MCF 10A (cell line): Measurements from ENCODE around the gene ZNF627. TPM values are rescaled to one million over a fixed set of nuclear protein-coding genes. Genes with fewer than 3 reads are reported as not detected.
A peak's percentile ranks its signal among the peaks of the same experiment; 100 is the strongest.
"Not testable (repeated sequence)": the region's sequence is repeated elsewhere in the genome, so short reads cannot be mapped to it uniquely, and the experiment has no call there.

Experiments used
- BruUV-seq: library from RNA; stranded (reverse); fragments of 400-500 nt; replicated peaks from 2 replicates; lab custom pipeline; 2021; lab: Mats Ljungman, UMichigan
- CTCF ChIA-PET: fragments of 300-600 bp; sonication (Branson Sonifier 250); formaldehyde crosslinking; extraction: SDS; loops from one replicate; lab custom pipeline; 2021; ENCODE audit warnings: antibody characterized with exemption, inconsistent platforms; lab: Yijun Ruan, JAX
- POLR2A ChIA-PET: fragments of 300-600, 350-650 bp; sonication (Branson Sonifier 250); formaldehyde crosslinking; extraction: SDS; loops from one replicate; lab custom pipeline; 2020; ENCODE audit warnings: antibody characterized with exemption, inconsistent platforms; lab: Yijun Ruan, JAX
- DNase-seq: peaks from one replicate; pipeline ENCODE4 v3.0.0-alpha.2; 2018; ENCODE audit not compliant: unreplicated experiment
- H3K27ac Mint-ChIP-seq: one replicate; pipeline ENCODE4 v1.8.0; 2022; ENCODE audit warnings: mild to moderate bottlenecking, low read depth, mixed read lengths; ENCODE audit not compliant: unreplicated experiment
- H3K27me3 Mint-ChIP-seq: one replicate; pipeline ENCODE4 v1.8.0; 2022; ENCODE audit warnings: mixed read lengths; ENCODE audit not compliant: insufficient read depth, unreplicated experiment
- H3K36me3 Mint-ChIP-seq: one replicate; pipeline ENCODE4 v1.8.0; 2022; ENCODE audit warnings: mild to moderate bottlenecking, moderate library complexity, mixed read lengths; ENCODE audit not compliant: insufficient read depth, unreplicated experiment
- H3K4me1 Mint-ChIP-seq: one replicate; pipeline ENCODE4 v1.8.0; 2022; ENCODE audit warnings: mixed read lengths; ENCODE audit not compliant: insufficient read depth, unreplicated experiment
- H3K4me3 Mint-ChIP-seq: one replicate; pipeline ENCODE4 v1.8.0; 2022; ENCODE audit warnings: mild to moderate bottlenecking, moderate library complexity, mixed read lengths; ENCODE audit not compliant: unreplicated experiment
- H3K9me3 Mint-ChIP-seq: one replicate; pipeline ENCODE4 v1.8.0; 2022; ENCODE audit warnings: mixed read lengths; ENCODE audit not compliant: unreplicated experiment
- intact Hi-C: fragments of 100-400 bp; cut with micrococcal nuclease; formaldehyde crosslinking; loops from 2 replicates; pipeline ENCODE4 v1.14.1; 2022
- total RNA-seq: library from RNA; stranded (reverse); gene quantifications from 2 replicates; pipeline ENCODE4 v1.2.3, GENCODE V29; 2022
- TF ChIP-seq, protein P1 (sequence below): fragments of 200-600 bp; IDR thresholded peaks from one replicate; pipeline ENCODE4 v1.8.0; 2022; ENCODE audit warnings: antibody characterized with exemption, mild to moderate bottlenecking; ENCODE audit not compliant: unreplicated experiment

Gene ZNF627
- total RNA-seq, 1 experiment from 2014 or later, result 8.7 TPM

DNA sequence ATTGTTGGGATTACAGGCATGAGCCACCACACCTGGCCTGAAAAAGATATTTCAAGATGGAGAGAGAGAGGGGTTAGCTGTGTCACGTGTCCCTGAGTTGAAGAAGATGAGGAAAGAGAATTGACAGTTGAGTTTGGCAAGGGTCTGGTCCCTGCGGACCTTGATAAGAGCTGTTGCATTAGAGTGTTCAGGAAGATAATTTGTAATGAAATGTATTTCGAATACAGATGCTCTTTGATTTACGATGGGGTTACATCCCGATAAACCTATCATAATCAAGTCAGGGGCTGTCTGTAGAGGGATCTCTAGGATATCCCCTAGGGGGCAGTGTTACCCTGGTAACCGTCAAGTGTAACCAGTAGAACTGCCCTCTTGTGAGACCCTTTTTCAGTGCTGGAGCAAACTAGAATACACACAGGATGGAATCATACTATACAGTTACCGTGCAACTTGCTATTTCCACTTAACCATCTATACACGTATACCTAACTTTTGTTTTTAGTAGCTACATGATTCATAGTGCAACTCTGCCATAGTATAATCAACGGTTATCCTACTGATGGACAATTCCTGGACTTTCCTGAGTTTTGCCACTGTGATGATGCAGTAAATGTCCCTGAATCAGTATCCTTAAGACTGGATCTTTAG is 36.8 kb upstream of the ZNF627 start:
- POLR2A ChIA-PET, result interaction anchor here (0.8 kb wide), 1 partner anchor 32 kb away, joined by 4 read pairs; the partner anchor contains the start of gene ECSIT
- intact Hi-C loops, result loop anchor here (1.0 kb wide), 1 partner anchor 27 kb away; no protein-coding TSS in a partner anchor
- CTCF ChIA-PET, result interaction anchor here (0.5 to 1.3 kb wide), 17 partner anchors 10 to 1030 kb away, joined by 3 to 8 read pairs (median 4); partner anchors contain the start of gene EPOR
- DNase-seq, result peak; percentile 79
- Mint-ChIP-seq H3K36me3 (peaks cover 10% of the 10 kb centered on the region), H3K4me1 (peaks cover 20% of the 10 kb centered on the region), H3K9me3 (no peaks in the 10 kb centered on the region), H3K27me3 (no peaks in the 10 kb centered on the region), H3K27ac (no peak overlapping the region), H3K4me3 (peak overlapping the region; percentile 94)
- TF ChIP-seq, protein P1, sequence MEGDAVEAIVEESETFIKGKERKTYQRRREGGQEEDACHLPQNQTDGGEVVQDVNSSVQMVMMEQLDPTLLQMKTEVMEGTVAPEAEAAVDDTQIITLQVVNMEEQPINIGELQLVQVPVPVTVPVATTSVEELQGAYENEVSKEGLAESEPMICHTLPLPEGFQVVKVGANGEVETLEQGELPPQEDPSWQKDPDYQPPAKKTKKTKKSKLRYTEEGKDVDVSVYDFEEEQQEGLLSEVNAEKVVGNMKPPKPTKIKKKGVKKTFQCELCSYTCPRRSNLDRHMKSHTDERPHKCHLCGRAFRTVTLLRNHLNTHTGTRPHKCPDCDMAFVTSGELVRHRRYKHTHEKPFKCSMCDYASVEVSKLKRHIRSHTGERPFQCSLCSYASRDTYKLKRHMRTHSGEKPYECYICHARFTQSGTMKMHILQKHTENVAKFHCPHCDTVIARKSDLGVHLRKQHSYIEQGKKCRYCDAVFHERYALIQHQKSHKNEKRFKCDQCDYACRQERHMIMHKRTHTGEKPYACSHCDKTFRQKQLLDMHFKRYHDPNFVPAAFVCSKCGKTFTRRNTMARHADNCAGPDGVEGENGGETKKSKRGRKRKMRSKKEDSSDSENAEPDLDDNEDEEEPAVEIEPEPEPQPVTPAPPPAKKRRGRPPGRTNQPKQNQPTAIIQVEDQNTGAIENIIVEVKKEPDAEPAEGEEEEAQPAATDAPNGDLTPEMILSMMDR, result peak; percentile 61
- BruUV-seq, result no TSS peak

DNA sequence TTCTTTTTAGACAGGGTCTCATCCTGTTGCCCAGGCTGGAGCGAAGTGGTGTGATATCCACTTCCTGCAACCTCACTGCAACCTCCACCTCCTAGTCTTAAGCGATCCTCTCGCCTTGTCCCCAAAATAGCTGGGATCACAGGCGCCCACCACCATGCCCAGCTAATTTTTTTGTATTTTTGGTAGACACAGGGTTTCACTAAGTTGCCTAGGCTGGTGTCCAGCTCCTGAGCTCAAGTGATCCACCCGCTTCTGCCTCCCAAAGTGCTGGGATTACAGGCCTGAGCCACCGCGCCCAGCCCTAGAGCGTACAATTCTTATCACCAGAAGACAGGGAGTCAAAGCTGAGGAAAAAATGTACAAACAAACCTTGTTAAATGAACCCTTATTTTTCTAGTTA is 33.8 kb upstream of the ZNF627 start:
- CTCF ChIA-PET, result interaction anchor here (0.6 to 2.3 kb wide), 2 partner anchors 25 to 229 kb away, joined by 3 to 9 read pairs; no protein-coding TSS in a partner anchor
- H3K4me1 Mint-ChIP-seq, result peaks cover 6% of the 10 kb centered on the region
- intact Hi-C loops, result no loop called here
- no peaks in the 10 kb centered on the region for H3K36me3 Mint-ChIP-seq
- H3K9me3 Mint-ChIP-seq, result no peaks in the 10 kb centered on the region
- no TSS peak for BruUV-seq
- no peaks in the 10 kb centered on the region for H3K27me3 Mint-ChIP-seq
- no peak overlapping the region for H3K27ac Mint-ChIP-seq
- POLR2A ChIA-PET, result interaction anchor here (0.6 to 1.0 kb wide), 2 partner anchors 9 to 132 kb away, joined by 3 read pairs; no protein-coding TSS in a partner anchor
- TF ChIP-seq, protein P1, result no peak
- DNase-seq, result no peak
- no peak overlapping the region for H3K4me3 Mint-ChIP-seq

DNA sequence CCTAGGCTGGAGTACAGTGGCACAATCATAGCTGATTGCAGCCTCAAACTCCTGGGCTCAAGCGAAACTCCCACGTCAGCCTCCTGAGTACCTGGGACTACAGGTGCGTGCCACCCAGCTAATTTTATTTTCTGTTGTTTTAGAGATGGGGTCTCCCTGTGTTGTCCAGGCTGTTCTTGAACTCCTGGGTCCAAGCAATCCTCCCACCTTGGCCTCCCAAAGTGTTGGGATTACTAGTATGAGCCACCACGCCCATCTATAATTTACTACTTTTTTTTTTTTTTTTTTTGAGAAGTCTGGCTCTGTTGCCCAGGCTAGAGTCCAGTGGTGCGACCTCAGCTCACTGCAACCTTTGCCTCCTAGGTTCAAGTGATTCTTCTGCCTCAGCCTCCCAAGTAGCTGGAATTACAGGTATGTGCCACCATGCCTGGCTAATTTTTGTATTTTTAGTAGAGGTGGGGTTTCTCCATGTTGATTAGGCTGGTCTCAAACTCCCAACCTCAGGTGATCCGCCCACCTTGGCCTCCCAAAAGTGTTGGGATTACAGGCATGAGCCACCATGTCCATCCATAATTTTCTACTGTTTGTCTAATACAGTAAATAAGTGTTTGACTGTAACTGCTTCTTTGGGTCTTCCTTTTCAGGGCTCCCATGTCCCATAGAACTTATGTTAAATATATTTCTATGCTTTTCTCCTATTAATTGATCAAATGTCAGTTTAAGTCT is 33.0 kb upstream of the ZNF627 start:
- H3K27me3 Mint-ChIP-seq, POLR2A ChIA-PET, H3K4me1 Mint-ChIP-seq, H3K4me3 Mint-ChIP-seq, BruUV-seq, H3K36me3 Mint-ChIP-seq, intact Hi-C loops, H3K9me3 Mint-ChIP-seq, H3K27ac Mint-ChIP-seq, DNase-seq: not testable (repeated sequence)
- CTCF ChIA-PET, result interaction anchor here (0.5 to 2.3 kb wide), 3 partner anchors 24 to 228 kb away, joined by 3 to 9 read pairs (median 3); no protein-coding TSS in a partner anchor

DNA sequence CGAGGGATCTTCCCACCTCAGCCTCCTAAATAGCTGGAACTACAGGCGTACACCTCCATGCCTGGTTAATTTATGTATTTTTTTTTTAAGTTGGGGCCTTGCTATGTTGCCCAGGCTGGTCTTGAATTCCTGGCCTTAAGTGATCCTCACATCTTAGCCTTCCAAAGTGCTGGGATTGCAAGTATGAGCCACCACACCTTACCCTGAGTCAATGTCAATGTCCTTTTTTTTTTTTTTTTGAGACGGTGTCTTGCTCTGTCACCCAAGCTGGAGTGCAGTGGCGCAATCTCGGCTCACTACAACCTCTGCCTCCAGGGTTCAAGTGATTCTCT is 31.7 kb upstream of the ZNF627 start:
- H3K27ac Mint-ChIP-seq, H3K4me3 Mint-ChIP-seq: not testable (repeated sequence)

DNA sequence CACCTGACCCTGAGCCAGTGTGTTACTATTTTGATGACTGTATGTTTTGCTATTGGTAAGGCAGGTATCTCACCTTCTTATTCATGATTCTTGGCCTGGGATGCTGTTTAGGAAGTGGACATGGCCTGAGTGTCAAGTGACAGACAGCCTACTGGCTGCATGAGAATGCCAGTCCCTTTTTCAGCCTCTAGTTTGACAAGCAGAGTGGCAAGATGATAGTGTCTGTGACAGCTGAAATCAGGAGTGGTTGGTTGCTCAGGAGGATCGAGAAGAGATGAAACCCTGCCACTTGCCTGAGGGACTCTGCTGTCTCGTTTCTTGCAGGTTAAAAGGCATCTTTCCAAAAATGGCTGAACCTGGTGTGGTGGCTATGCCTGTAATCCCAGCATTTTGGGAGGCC is 31.1 kb upstream of the ZNF627 start:
- Mint-ChIP-seq H3K36me3 (no peaks in the 10 kb centered on the region), H3K27me3 (no peaks in the 10 kb centered on the region), H3K27ac (no peak overlapping the region), H3K9me3 (no peaks in the 10 kb centered on the region), H3K4me1 (no peaks in the 10 kb centered on the region), H3K4me3 (no peak overlapping the region)
- TF ChIP-seq, protein P1, result no peak
- no peak for DNase-seq
- BruUV-seq, result no TSS peak
- intact Hi-C loops, result no loop called here
- ChIA-PET CTCF (interaction anchor here (0.7 kb wide), 1 partner anchor 30 kb away, joined by 3 read pairs; no protein-coding TSS in a partner anchor), POLR2A (no interaction called here)

More for the DNA sequence above, 31.7 kb upstream of the ZNF627 start:
- H3K9me3 Mint-ChIP-seq, intact Hi-C loops, H3K4me1 Mint-ChIP-seq, H3K36me3 Mint-ChIP-seq, POLR2A ChIA-PET, DNase-seq, H3K27me3 Mint-ChIP-seq, CTCF ChIA-PET, BruUV-seq: not testable (repeated sequence)
